Femur (tissue), 1 donor: ENCODE measurements around the gene SMIM13.
A peak's percentile ranks its signal among the peaks of the same experiment; 100 is the strongest.

ENCODE experiments used
- DNase-seq: peaks from one replicate; pipeline ENCODE4 v3.0.0-alpha.2; 2017

SMIM13 gene

DNA sequence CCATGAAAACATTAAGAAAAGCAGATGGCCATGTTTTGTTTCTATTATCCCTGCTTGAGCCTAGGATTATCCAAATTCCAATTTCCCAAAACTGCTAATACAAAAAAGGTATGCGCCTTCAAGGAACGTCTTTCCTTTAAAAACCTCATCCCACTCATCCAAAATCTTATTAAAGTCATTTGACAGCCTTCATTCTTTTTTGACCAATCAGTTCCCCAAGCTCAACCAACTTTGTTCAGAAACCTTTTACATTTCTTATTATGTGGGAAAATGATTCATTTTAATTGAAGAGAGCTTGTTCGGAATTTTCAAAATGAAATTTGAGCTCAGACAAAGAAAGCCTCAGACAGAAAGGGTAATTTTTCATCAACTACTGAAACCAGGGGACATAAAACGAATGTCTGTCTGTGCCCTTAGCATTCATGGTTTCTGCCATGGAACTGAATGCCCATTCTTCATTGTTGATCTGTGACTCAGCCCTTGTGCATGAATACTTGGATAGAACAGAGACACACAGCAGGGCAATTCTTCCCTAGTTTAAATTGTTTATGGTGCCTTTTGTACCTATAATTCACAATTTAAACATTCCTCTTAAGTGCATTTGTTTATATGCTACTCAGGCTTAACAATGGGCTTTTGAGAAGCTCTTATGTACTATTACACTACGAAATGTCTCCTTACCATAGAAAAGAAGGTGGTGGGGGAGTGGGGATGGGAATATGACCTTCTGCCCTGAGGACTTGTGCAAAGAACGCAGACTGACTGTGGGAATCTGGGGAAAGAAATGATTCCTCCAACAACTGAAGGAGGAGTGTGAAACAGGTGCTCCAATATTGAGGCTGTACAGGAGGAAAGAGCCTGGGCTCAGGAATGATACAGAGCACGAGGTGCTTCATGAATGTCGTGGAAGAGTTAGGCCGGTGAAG is 67.7 kb downstream of the SMIM13 start:
- DNase-seq: no peak

DNA sequence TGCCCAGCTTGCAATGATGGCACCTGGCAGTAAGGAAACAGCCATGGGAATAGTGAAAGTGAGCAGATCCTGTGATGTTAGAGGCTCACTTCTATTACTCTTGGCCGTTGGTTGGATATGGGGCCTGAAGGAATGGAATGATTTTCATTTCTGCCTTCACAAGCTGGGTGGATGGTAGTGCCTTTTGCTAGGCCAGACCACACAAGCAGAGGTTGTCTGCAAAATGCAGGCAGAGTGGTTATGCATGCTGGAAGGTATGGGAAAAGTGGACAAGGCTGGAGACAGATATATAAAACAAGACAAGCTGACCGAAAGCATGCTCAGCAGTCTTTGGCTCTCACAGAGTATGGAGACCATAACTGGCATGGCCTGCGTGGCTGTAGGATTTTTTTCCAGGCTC is 68.6 kb downstream of the SMIM13 start:
- no peak for DNase-seq

DNA sequence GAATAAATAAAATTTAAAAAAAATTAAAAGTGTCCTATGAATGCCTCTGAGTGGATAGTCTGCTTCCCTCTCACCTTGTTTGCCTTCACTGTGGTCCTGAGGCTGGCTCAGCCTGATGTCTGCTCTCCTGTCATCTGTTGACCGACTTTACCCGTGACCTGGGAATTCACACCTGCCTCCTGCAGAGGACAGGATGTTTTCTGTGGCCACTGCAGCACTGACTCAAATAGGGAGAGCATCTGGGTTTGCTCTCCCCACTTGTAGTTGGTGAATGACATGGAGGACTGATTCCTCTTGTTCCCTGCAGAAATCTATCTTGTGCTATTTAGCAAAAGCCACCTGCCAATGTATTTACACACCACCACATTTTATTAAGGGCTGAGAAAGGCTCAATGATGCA is 70.3 kb downstream of the SMIM13 start:
- DNase-seq: no peak

DNA sequence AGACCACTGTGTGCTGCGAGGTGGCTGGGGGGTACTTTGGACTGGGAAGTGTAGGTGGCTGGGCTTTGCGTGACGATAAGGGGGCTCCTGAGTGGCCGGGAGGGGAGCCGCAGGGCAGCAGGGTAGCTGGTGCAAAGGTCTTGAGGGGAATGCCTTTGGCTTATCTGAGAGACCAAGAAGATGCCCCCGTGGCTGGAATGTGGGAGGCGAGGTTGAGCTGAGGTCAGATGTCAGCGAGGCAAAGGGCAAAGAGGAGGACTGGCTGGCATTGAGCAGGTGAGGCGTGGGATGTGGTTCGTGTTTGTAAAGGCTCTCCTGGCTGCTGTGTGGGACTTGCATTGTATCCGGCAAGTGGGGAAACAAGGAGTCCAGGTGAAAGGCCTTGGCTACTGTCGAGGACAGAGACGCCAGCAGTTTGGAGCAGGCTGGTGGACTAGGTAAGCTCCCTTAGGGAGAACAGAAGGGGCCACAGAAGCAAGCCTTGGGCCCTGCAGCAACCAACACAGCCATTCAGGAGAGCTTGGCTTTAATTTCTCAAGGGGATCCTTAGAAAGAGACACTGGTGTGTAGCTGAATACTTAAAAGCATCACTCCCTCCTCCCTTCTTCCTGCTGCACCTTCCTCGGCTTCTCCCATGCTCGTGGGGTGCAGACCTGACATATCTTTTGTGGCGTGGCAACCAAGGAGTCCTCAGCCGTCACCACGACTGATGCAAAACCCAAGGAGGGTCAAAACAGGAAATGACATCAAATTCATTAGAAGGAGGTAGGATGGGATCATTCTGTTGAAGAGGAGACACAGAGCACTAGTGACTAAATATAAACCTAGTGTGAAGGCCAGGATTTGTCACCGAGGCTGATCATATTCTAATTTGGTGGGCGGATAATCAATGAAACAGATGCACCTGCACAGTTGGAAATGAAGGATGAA is 71.3 kb downstream of the SMIM13 start:
- DNase-seq: no peak

DNA sequence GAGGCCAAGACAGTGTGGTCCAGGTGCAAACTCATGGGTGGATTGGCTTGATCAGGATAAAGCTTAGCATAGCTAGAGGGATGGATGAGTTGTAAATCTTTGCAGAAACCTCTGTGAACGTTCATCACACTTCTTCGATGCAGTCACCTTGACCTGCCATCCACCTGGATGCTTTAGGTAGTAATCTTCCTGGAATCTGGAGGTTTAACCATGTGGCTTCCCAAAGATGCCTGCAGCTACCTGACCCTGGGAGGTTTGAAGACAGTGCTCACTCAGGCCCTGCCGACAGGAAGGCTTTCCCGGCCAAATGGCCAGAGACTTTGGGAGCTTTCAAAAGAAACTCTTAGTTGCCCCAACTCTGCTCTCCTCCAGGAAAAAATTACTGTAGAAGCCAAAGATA is 73.3 kb downstream of the SMIM13 start:
- no peak for DNase-seq

DNA sequence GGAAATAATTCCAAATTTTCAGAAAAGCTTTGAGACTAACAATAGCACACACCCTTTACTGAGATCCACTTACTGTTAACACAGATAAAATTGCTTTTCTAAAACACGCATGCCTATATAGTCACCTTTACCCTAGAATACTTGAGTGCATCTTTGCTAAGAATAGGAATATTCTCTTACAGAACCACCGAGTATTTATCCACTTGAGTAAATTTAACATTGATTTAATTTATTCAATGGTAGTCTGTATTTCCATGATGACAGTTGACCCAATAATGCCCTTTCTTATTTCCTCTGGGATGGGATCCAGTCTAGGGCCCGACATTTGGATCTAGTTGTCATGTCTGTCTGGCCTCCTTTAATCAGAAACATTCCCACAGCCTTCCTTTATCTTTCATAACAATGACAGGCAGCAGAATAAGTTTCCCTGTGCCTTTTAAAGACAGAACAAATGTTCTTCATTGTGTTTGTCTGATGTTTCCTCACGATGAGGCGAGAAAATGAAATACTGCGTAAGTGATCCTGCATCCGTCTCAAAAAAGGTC is 74.5 kb downstream of the SMIM13 start:
- DNase-seq: no peak

DNA sequence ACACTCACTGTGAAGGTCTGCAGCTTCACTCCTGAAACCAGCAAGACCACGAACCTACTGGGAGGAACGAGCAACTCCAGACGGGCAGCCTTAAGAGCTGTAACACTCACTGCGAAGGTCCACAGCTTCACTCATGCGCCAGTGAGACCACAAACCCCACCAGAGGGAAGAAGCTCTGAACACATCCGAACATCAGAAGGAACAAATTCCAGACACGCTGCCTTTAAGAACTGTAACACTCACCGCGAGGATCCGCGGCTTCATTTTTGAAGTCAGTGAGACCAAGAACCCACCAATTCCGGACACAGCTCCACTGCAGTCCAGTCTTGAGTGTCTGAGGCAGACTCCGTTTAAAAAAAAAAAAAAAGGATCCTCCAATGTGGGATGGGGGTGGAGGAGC is 78.3 kb downstream of the SMIM13 start:
- DNase-seq: no peak

DNA sequence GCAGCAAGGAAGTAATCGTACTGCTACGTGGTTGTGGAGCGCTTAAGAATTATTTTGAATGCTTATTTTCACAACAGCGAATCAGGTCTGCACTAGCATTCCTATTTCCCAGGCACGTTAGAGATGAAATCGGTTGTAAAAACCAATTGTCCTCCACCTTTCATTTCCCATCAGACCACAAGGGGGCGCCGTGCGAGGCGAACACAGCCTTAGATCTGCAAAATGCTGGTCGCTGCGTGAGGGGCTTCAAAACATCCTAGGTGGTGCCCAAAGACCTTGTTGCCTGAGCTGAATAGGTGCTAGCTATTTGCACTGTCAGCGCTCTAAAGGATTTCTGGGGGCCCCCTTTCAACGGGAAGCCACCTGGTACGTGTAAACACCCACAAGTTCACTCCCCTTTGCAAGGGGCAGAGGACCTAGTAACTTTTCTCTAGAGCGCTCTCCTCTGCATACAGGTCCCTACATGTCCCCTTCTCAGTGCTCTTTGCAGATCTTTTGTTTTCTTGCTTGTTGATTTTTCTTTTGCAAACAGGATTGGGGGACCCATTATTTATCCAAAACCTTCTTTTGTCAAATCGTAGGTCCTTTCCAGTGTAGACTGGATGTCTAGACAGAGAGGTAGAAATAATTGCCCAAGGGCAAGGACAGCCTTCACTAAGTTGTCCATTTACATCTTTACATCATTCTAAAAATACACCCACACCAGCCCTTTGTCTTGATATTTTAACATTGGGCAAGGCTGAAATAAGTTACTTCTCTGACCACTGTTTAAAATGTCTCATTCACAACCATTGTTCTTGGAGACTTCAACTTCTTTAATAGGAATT is 79.1 kb downstream of the SMIM13 start:
- peak; percentile 61 for DNase-seq

DNA sequence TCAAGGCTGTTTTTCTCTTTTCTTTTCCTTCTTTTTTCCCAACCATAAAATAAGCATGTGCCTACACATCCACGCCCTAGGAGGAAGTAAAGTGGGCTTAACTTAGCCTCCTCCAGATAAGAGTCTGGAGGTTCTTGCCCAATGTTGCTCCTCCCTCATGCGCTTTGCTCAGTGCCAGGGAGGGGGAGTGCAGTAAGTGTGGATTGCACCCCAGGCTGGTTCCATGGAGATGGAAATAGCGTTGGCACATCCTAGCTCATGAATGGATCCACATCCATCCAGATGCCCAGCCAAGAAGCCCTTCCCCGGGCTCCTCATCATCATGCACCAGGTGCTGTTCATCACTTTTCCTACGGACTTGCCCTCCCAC is 80.6 kb downstream of the SMIM13 start:
- DNase-seq: no peak

DNA sequence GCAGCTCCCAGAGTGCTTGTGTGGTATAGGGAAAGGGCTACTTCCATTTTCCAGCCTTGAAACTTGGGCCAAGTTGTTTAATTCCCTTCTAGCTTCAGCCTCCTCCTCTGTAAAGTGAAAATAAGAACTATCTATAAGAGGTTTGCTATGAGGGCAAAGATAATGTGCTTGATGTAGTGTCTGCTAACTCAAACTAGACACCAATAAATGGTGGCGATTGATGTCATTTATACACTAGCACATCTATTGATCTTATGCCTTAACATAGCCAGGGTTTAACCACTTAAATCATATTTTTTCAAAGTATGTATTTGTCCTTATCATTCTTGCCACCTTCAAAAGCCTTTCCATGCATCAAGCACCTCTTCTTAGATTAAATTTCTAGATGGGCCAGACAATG is 83.6 kb downstream of the SMIM13 start:
- no peak for DNase-seq

DNA sequence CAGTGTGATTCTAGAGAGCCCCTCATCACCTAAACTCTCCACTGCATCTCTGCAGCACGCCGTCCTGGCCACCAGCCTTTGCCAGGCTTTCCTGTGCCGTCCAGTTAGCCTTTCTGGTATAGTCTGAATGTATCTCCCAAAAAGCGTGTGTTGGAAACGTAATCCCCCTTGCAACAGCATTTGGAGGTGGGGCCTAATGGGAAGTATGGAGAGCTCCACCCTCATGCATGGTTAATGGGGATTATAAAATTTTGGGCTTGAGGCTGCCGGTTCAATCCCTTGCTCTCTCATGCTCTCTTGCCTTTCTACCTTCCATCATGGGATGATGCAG is 85.4 kb downstream of the SMIM13 start:
- no peak for DNase-seq

DNA sequence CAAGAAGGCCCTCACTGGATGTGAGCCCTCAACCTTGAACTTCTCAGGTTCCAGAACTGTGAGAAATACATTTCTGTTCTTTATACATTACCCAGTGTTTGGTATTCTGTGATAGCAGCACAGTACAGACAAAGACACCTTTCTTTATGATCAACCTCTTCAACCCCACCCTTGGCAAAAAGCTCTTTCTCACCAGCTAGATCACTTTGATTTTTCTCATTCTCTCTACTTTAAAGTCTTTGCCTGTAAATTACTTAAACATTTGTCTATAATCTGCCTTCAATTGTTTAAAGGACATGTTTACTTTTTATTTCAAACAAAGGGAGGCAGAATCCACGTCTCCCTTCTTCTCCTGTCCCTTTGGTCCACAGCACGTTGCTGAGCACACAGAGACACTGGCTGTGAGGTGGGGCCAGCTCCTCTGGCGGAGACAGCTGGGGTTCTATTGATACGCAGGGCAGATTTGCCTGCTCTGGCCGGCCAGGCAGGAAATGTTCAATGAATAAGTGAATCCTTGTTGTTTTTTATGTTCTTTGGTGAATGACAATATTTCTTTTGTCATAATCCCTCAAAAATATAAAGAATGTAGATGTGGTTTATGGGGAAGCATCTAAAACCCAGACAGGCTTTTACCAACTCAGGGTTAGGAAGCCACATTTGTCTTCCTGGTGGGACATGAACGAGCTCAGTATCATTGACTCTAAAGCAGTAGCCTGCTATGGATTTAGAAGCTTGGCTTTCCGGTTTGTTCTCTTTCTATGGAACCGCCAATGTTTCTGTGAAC is 86.0 kb downstream of the SMIM13 start:
- DNase-seq: no peak

DNA sequence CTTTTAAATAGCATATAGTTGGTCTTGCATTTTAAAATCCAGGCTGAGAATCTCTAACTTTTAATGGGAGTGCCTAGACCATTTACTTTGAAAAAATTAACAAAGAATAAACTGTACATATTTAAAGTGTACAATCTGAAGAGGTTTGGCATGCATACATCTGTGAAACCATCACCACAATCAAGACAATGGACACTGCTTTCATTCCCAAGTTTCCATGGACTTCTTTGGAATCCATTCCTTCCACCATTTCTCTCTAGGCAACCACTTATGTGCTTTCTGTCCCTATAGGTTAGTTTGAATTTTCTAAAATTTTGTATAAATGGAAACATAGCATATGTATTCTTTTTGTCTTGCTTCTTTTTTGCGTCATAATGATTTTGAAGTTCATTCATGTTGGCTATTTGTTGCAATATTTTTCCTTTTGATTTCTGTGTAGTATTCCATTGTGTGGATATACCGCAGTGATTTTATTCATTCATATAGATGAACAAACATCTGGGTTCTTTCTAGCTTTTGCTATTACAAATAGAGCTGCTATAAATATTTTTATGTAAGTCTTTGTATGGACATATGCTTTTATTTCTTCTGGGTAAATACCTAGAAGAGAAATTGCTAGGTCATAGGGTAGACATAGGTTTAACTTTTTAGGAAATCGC is 88.0 kb downstream of the SMIM13 start:
- no peak for DNase-seq

DNA sequence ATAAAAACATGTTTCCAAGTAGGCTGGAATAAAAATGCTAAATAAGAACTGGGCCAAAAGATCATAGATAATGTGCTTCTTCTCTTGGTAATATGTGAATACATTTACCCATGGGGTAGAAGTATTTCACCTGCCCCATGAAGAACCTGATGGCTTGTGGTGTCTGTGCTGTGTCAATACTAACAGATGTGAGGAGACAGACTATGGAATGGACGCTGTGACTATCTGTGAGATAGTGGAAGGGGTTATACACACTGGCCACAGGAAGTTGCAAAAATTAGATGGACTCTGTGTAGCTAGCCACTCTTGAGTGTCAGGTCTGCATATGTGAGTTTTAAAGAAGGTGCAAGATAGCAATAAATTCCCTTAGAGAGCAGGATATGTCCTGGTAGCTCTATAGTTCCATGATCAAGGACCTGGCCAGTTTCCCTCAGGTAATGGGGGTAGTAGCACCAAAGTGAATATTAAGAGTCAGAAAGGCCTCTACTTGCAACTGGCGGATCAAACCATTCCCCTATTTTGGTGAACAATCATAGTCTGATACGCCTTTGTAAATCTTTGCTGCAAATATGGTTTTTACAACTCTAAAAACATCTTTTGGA is 90.2 kb downstream of the SMIM13 start:
- no peak for DNase-seq

DNA sequence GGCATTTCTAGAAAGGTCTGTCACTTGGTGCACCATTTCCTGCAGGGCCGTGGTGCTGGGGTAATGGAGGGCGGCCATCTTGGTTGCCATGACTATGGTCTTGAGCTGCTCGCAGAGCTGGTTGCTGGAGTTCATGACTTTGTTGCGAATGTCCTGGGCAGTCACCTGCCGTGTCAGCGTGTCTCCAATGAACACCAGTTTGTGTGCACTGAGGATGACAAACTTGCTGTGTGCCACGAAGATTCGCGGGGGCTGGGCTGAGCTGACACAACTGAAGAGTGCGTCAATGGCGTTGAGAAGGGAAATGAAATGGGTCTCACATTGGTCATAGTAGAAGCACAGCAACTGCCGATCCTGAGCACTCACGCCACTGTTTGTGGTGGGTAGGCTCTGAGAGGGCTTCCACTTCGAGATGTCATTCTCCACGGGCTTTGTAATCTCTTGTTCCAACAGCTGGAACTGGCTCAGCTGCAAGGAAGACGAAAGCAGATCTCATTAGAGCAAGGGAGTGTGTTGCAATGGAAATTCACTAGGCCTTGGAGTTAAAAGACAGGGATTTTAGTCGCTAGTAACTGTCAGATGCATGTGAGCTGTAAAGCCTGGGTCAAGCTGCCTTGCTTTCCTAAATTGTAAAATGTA is 91.7 kb downstream of the SMIM13 start:
- no peak for DNase-seq

DNA sequence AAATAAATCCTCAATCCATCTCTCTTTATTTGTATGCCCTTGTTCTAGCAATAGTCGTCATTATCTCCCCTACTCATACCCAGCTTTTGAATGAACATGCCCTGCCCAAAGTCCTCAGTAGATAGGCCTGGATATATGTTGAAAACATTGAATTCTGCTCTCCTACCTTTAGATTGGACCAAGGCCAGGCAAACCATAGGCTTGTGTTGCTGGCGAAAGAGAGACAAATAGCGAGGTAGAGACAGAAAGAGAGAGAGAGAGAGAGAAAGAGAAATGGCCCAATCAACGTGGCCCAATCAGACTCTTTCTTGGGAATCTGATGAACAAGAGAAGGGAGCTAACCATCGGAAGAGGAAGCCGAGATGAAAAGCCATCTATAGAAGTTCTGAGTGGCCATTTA is 93.7 kb downstream of the SMIM13 start:
- DNase-seq: no peak
